ENCODE measurements around the gene TNFRSF9.
A peak's percentile ranks its signal among the peaks of the same experiment; 100 is the strongest.
"Not testable (repeated sequence)": the region's sequence is repeated elsewhere in the genome, so short reads cannot be mapped to it uniquely, and the experiment has no call there.

Gene TNFRSF9

DNA sequence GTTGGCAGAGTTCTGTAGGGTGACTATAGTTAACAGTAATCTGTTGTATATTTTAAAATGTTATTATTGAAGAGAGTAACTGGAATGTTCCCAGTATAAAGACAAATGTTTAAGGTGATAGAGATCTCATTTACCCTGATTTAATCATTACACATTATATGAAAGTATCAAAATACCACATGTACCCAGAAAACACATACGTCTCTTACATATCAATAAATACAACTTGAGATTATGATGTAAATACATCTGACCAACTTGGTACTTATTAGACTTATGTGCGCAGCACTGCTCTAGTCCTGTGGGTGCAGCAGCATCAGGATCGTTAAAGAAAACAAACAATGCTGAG, 20.2 kb upstream of the TNFRSF9 start:
- no peak for DNase-seq

DNA sequence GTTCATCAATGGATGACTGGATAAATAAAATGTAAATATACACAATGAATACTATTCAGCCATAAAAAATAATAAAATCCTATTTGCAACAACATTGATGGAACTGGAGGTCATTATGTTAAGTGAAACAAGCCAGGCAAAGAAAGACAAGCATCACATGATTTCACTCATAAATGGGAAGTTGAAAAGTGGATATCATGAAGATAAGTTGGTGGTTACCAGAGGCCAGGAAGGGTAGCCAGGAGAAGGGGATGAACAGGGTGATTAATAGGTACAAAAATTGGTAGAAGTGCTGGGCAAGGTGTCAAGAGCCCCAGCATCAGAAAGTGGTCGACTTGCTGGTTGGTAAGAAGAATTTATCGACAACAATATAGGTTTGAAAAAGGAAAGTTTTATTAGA, 19.5 kb upstream of the TNFRSF9 start:
- no peak for DNase-seq

DNA sequence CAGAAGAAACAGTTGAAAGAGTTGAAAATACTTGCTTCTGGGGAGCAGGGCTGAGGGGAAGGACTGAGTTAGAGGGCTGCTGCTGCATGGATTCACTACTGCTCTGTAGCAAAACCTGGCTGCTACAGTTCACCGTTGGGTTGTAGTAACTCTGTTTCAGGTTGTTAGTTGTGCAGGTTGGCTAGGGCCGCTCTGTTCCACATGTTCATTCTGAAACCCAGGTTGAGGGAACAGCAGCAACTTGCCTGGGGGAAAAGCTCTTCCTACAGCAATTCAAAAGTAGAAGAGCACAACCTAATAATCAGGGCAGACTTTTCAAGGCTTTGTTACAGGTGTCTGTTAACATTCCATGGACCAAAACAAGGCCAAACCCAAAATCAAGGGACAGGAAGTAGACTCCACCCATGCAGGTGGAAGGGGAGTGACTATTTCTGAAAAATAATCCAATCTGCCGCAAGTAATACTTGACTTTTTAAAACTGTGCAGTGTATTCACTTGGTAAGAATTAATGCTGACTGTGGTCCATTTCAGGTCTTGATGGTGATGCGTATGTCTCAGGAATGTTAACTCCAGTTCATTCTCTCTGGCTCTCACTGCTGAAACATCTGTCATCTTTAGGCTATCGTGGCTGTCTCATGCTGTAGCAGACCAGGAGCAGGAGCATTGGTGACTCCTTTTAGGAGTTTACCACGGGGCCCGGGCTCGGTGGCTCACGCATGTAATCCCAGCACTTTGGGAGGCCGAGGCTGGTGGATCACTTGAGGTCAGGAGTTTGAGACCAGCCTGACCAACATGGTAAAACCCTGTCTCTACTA, 15.8 kb upstream of the TNFRSF9 start:
- no peak for DNase-seq

DNA sequence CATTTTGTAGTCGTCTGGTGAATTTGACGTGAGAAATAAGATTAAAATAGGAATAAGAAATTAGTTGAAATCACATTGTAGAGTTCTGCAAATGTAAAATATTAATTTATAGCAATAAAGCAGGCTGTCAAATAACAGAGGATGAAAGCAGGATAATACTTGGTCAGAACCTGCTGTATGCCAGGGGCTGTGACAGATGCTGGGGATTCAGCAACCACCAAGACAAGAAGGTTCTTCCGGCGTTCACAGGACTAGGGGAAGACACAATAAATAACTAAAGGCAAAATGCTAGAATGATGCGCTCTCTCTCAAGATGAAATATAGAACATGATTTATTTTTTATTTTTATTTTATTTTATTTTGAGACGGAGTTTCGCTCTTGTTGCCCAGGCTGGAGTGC, 14.0 kb upstream of the TNFRSF9 start:
- no peak for DNase-seq

DNA sequence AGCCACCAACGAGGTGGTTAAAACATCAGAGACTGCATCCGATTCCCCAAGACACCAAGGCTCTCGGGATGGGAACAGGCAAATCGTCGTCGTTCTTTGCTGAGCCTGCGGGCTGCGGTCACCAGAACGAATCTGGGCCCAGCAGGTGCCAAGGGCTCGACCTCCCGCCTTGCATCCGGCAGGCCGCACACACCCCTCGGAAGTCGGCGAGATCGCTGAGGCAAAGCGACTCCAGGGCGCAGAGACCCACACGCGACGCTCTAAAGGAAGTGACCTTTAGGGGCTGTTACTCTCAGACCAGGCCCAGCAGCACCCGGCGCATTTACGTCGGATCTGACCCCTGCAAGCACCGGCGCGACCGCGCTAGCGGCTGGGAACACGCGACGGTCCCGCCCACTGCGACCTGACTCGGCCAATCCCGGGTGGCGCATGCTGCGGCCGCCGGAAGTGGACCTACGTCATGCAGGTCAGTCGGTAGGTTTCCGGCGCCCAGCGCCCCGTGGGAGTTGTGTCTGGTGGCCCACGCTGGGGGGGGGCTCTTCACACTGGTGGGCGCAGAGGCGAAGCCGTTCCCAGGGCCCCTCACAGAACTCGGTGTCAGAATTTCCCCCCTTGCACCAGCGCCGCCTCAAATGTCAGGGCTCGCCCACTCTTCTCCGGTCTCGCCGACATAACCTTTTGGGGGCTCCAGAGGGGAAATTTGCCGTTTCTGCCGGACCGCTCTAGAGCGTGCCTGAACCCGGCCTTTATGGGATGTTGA, 13.4 kb upstream of the TNFRSF9 start:
- peak; percentile 52 to 58 for DNase-seq

DNA sequence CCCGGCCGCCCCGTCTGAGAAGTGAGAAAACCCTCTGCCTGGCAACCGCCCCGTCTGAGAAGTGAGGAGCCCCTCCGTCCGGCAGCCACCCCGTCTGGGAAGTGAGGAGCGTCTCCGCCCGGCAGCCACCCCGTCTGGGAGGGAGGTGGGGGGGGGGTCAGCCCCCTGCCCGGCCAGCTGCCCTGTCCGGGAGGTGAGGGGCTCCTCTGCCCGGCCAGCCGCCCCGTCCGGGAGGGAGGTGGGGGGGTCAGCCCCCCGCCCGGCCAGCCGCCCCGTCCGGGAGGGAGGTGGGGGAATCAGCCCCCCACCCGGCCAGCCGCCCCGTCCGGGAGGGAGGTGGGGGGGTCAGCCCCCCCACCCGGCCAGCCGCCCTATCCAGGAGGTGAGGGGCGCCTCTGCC, 12.2 kb upstream of the TNFRSF9 start:
- DNase-seq: not testable (repeated sequence)

DNA sequence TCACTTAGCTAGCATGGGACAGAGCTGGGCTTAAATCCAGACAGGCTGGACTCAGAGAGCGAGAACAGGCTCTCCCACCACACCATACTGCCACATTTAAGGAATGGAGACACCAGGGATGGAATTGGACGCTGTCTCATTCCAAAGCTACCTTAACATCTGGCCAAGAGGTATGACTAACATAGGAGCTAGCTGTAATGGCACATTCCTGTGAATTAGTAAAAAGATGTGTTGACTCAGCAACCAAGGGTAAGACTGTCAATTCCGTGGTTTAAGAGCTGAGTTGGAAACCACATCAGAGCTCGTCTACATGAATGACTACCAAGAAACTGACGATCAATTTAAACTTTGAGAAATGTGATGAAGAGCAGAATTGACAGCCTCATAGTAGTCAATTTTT, 8.3 kb upstream of the TNFRSF9 start:
- DNase-seq: no peak

DNA sequence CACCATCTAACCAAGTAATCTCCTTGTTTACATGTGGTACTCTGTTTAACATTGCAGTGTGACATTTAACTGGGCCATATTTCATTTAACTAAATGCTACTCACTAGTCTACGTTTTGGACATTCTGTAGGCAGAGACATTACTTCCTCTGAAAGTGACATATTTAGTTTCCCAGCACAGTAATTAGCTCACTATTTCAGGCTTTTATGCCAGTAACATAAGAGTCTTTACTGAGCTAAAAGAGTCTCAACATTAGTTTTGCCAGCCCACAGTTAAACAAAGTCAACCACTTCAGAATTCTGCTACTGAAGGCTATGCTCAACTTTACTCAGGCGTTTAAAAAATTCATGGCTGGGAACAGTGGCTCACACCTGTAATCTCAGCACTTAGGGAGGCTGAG, 2.6 kb upstream of the TNFRSF9 start:
- no peak for DNase-seq

DNA sequence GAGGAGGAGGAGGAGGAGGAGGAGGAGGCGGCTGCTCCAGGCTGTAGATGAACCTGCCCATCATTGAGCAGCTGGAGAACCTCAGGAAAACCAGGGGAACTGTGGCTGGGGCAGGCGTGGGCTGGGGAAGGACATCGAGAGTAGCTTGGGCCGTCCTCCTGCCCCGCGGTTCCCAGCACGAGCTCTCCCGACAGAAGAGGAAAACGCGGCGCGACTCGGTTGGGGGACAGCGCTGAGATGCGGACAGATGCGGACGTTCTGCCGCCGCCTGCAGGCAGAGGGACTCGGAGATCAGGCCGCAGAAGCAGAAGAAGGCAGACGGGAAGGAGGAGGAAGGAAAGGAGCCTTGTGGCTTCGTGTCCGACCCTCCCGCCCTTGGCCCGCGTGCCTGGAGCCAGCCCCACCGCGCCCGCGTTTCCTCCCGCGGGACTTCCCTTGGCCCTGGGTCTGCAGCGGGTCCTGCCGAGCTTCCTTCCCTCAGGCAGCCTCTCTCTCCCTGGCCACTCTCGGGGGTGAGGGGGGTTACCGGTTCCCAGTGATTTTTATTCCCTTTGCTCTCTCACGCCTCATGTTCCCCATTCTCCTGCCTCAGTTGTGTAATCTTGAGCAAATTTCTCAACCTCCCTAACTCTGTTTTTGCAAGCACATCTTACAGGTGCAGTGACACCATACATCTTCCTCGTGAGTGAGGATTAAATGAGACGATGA, 1.7 kb upstream of the TNFRSF9 start:
- DNase-seq: peak; percentile 24 to 38

DNA sequence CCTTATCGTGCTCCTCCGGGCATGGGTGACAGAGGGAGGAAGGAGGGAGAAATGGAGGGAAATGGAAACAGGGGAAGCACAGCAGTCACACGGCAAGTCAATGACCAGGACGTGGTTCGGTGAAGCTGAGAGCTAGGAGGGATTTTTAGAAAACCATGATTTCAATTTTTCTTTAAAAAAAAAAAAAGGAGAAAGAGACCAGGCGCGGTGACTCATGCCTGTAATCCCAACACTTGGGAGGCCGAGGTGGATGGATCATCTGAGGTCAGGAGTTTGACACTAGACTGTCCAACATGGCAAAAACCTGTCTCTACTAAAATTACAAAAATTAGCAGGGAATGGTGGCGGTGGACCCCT, 776 bp upstream of the TNFRSF9 start:
- DNase-seq: no peak

DNA sequence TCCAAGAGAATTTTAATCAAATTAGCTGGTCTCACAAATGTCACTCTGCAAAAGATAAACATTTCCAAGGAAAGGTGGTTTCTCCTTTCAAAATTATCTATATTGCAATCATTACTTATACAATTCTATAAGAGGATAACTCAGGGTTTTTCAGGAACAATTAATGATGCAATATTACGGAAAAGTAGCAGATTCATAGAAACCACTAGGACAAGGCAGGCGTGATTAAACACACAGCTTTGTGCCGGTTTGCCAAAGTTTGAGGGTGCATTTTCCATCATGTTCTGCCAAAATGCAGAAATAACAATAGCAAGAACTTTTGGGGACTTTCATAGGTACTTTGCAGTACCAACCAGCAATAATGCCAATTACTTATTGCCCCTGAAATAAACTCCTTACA, 605 bp downstream of the TNFRSF9 start:
- no peak for DNase-seq

DNA sequence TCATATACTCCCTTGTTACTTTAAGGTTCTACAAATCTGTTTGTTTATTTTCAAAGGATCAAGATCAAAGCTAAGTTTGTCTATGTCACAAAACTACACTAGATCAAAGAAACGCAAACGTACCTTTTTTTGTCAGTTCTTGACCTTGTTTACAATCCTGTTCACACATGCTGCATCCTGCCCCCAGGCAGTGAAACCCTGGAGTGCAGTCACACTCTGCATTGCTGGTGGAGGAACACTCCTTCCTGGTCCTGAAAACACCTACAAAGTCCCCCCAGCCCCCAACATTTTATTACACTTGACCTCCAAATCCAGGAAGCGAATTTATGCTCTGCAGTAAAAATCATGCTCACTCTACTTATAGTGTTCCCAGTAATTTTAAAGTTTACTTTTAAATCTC, 2.6 kb downstream of the TNFRSF9 start:
- no peak for DNase-seq

DNA sequence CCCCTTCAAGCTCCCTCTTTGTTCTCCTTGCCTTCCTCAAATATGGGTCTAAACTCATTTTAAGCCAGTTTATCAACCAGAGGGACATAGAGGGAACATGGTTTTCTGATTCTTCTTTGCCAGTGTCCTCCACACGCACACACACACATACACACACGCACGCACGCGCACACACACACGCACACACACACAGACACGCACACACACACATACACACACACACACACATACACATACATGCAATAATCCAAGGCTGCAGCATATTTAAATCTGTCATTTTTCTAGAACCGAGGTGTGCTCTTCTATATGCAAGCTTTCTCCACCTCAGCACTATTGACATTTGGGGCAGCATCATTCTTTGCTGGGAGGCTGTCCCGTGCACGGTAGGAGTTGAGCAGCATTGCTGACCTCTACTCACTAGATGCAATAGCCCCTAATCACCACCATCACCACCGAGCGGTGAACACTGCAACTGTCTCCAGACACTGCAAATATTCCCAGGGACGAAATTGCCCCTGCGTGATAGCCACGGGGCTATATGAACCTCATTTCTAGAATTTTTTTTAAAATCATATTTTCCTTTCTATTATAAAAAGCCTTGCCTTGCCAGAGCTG, 8.0 kb downstream of the TNFRSF9 start:
- DNase-seq: no peak

DNA sequence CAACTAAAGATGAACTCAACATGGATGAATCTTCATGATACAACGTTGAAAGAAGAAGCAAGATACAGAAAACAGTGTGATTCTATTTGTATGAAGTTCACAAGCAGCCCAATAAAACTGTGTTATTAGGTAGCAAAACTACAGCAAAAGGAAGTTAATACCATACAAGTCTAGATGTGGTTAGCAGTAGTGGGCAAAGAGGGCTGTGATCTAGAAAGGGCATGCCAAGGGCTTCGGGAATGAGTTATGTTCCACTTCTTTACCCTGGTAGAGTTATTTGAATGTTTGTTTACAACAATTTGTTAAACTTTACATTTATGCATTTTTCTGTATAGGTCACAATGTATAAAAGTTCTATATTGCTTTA, 9.2 kb downstream of the TNFRSF9 start:
- DNase-seq: no peak

DNA sequence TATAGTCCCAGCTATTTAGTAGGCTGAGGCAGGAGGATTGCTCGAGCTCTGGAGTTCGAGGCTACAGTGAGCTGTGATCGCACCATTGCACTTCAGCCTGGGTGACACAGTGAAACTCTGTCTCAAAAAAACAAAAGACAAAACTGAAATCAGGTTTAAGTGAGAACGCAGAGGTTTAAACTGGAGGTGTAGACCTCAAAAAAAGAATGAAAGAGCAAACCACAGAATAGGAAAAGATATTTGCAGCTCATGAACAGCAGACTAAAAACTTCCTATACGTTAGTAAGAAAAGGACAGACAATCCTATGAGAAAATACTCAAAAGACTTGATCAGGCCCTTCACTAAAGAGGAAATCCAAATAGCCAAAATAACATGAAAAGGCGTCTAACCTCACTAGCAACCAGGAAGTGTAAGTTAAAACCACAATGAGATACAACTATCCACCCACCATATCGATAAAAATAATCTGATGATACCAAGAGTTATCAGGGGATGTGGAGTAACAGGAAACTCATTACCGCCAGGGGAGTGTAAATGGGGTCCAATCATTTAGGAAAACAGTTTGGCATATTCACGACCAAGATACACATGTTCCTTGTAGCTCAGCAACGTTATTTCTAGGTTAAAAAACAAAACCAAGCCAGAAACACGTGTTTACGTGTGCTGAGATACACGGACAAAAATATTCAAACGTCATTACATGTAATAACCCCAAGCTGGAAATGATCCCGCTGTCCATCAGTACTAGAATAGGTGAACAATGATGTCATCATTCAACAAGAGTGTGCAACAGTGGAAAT, 9.8 kb downstream of the TNFRSF9 start:
- DNase-seq: no peak

DNA sequence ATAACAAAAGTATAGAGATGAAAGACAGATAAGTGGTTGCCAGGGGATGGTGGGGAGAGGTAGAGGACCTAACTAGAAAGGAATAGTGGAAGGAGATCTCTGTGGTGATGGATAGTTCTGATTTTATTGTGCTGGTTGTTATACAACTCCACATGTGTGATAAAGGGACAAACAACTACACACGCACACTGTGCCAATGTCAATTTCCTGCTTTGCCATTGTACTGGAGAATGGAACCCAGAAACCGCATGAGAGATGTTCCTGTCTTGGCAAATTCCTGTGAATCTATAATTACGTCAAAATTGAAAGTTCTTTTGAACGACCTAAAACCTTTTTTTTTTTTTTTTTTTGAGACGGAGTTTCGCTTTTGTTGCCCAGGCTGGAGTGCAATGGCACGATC, 11.0 kb downstream of the TNFRSF9 start:
- DNase-seq: no peak

DNA sequence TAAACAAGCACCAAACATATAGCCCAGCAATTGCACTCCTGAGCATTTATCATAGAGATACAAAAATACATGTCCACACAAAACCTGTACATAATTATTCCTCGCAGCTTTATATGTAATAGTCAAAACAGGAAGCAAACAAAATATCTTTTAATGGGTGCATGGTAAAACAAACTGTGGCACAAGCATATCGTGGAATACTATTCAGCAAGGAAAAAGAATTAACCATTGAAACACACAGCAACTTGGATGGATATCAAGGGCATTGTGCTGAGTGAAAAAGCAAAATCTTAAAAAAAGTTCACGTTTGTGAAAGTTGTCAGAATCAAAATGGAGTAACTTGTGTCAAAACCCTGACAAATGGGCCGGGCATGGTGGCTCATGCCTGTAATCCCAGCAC, 12.4 kb downstream of the TNFRSF9 start:
- no peak for DNase-seq

DNA sequence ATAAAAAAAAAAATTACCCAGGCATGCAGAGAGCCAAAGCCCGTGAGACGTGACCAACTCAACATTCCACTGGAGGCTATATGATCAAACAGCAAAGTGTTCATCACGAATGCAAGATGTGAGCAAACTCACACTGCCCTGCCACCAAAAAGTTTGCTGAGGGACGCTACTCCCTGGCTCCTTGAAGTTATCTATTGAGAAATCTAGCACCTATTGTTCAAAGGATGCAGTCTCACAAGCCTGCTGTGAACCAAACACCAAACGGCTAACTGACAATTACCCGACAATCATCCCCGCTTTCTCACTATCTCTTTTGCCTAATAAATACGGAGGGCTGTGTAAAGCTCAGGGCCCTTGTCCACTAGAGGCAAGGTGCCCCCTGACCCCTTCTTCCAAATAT, 13.6 kb downstream of the TNFRSF9 start:
- not testable (repeated sequence) for DNase-seq

DNA sequence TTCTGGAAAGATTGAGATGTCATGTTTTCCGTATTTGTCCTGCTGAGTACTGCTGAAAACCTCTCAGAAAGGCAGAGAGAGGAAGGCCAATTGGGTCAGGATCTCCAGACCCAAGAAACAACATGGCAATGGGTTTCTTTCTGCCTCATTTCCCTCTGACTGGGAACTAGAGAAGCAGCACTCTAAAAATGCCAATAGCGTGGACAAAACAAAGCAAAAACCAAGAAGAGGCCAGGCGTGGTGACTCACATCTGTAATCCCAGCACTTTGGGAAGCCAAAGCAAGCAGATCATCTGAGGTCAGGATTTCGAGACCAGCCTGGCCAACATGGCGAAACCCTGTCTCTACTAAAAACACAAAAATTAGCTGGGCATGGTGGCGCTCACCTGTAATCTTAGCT, 18.3 kb downstream of the TNFRSF9 start:
- no peak for DNase-seq

DNA sequence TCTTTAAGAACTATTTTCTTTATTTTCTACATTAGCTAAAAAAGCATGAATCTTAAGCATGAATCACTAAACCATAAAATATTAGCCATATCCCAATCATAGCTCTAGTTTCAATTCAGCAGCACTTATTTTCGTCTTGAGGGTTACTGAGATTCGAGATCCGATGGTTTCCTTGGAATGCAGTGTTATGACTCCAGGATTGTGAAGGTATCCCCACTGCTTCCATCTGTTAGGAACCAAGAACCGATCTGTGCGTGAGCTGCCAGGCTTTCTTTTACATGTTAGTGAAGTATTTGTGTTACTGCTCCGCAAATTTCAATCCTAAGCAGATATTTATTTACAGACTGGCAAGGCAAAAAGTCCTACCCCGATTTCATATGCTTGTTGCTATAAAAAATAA, 18.8 kb downstream of the TNFRSF9 start:
- DNase-seq: no peak

DNA sequence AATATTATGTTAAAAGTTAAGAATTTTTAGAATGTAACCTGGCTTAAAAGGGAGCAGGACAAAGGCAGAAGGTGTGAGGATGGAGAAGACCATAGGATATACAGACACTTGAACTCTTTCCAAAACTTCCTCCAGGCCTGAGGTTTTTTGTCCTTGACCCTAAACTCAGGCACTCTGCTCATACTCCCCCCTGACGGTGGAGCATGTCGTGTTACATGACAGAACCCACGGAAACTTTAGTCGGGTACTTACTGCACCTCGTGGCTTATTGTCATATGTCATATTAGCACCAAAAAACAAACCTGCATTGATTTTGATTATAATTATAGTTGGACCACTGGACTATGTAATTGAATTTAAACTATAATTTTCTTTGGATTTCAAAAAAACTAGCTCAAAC, 20.8 kb downstream of the TNFRSF9 start:
- DNase-seq: no peak

DNA sequence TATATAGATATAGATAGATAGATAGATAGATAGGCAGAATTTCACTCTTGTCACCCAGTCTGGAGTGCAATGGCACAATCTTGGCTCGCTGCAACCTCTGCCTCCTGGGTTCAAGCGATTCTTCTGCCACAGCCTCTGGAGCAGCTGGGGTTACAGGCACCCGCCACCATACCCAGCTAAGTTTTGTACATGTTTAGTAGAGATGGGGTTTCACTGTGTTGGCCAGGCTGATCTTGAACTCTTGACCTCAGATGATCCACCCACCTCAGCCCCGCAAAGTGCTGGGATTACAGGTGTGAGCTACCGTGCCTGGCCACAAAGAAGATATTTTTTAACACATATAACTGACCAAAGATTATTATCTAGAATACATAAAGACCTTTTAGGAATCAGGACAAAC, 22.7 kb downstream of the TNFRSF9 start:
- DNase-seq: not testable (repeated sequence)

DNA sequence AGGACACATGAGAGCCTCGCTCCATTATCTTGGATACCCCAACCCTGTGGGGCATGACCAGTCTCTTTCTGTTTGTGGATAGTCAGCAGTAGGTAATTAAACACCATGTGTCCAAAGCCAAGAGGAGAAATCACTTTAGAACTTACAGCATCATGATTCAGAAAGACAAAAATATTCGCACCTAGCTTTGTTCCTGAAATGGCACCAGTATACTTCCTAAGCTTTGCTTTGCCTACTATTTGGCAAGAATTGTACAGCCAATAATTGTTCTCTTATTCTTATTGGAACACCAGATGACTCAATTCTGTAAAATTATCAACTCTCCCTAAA, 24.2 kb downstream of the TNFRSF9 start:
- DNase-seq: no peak

All from bone marrow (tissue), 2 donors.